HL-60 (cell line): Measurements from ENCODE around the gene SLC6A6.

ENCODE experiments used
- CTCF ChIP-seq: IDR thresholded peaks from one replicate; pipeline ENCODE4 v1.5.1; 2011; ENCODE audit warnings: low read length, control low read depth, inconsistent platforms; ENCODE audit not compliant: insufficient read depth
- GABPA ChIP-seq: IDR thresholded peaks from 2 replicates; pipeline ENCODE4 v1.6.1; 2012; ENCODE audit warnings: low read depth
- POLR2AphosphoS5 ChIP-seq: IDR thresholded peaks from 2 replicates; pipeline ENCODE4 v1.6.1; 2012; ENCODE audit warnings: low read depth
- SPI1 ChIP-seq: IDR thresholded peaks from 2 replicates; pipeline ENCODE4 v1.6.1; 2012; ENCODE audit warnings: low read depth, mild to moderate bottlenecking, borderline replicate concordance
- TF ChIP-seq, protein P1 (sequence below): IDR thresholded peaks from 2 replicates; pipeline ENCODE4 v1.6.1; 2012; ENCODE audit warnings: low read depth; ENCODE audit not compliant: insufficient replicate concordance

DNA sequence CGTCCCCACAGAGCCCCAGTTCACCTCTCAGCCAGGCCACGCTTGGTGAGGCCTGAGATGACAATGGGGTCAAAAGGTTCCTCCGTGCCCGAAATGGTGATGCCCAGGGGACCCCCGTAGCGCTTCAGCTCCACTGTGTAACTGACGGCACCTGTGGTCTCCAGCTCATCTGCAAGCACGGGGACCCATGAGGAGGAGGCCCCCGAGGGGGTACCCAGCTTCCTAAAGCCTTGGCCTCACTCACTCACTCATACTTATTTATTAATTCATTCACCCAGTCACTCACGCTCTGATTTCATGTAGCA is 107.3 kb downstream of the SLC6A6 start:
- TF ChIP-seq CTCF (no peak), POLR2AphosphoS5 (no peak), GABPA (no peak), SPI1 (no peak)
- TF ChIP-seq, protein P1, sequence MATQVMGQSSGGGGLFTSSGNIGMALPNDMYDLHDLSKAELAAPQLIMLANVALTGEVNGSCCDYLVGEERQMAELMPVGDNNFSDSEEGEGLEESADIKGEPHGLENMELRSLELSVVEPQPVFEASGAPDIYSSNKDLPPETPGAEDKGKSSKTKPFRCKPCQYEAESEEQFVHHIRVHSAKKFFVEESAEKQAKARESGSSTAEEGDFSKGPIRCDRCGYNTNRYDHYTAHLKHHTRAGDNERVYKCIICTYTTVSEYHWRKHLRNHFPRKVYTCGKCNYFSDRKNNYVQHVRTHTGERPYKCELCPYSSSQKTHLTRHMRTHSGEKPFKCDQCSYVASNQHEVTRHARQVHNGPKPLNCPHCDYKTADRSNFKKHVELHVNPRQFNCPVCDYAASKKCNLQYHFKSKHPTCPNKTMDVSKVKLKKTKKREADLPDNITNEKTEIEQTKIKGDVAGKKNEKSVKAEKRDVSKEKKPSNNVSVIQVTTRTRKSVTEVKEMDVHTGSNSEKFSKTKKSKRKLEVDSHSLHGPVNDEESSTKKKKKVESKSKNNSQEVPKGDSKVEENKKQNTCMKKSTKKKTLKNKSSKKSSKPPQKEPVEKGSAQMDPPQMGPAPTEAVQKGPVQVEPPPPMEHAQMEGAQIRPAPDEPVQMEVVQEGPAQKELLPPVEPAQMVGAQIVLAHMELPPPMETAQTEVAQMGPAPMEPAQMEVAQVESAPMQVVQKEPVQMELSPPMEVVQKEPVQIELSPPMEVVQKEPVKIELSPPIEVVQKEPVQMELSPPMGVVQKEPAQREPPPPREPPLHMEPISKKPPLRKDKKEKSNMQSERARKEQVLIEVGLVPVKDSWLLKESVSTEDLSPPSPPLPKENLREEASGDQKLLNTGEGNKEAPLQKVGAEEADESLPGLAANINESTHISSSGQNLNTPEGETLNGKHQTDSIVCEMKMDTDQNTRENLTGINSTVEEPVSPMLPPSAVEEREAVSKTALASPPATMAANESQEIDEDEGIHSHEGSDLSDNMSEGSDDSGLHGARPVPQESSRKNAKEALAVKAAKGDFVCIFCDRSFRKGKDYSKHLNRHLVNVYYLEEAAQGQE = no peak
